GM18508 (cell line): Measurements from ENCODE around the gene ADAMTS2.

Source experiments
- ATAC-seq: cut with Tn5 transposase; IDR thresholded peaks from one replicate; pipeline ENCODE4 v1.9.1; 2021; ENCODE audit warnings: moderate number of reproducible peaks; ENCODE audit not compliant: insufficient read depth, unreplicated experiment

The ADAMTS2 gene

DNA sequence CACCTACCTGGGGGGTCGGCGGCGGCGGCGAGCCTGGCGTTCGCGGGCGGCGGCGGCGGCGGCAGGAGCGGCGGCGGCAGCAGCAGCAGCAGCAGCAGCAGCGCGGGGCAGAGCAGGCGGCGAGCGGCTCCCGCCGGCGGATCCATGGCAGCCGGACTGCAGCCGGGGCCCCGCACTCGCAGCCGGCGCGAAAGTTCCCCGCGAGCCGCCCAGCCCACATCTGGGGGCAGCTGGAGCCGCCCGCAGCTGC lies 153 bp downstream of the ADAMTS2 start:
- no peak for ATAC-seq

DNA sequence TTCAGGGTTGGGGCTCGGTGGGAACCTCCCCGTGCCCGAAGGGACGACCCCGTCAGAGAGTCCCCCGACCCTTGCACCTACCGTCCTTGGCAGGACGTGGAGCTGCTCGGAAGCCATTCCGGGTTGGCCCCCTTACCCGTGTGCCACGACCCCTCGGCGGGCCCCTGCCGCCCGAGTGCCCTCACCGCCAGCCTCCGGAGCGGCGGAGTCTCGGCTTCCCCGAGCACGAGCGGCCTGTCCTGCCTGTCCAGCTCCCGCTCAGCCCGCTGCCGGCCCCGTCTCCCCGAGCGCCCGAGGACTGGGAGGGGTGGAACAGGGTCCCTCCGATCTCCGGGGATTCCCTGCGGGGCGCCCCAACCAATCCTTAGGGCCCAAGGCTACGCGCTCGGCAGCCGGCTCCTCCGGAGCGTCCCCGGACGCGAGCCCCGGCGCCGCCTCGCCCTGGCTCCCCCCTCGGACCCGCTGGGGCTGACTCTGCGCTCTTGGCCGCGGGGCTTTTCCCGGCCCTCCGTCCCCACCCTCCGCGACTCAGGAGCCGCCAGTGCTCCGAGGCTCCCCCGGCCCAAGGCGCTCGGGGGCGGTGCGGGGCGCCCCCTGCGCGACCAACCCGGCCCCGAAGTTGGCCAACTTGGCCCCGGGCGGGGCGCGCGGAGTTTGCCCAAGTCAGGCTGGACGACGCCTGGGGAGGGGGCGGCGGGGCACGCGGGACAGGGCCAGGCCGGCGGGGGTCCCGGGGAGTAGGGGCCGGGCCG lies 654 bp downstream of the ADAMTS2 start:
- no peak for ATAC-seq

DNA sequence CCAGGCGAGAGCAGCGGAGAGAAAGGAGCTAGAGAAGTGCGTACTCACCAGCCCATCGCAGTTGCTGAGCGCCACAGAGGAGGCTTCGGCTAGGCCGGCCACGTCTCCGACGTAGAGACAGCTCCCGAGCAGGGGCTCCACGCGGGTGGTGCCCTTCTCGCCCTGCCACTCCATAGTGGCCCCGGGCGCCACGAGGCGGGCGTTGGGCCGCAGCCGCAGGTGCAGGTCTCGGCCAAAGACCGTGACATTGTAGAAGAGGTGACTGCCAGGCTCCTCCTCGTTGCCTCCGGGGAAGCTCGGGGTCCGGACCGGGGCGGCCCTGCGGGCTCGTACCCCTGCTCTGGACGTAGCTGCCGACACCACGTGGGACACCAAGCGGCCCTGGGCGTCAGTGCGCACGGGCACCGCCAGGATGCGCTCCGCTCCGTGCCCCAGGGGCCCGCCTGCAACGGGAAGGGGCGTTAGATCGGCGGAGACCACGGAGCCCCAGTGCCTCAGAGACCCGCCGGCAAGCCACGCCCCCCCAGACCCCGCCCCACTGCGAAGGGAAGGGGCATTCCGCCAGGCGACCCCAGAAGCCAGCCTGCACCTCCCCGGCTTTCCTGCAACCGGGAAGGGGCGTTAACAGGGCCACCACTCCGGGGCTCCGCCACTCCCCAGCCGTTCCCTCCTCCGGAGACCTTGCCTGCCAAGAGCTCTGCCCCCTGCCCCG lies 1.4 kb downstream of the ADAMTS2 start:
- no peak for ATAC-seq

DNA sequence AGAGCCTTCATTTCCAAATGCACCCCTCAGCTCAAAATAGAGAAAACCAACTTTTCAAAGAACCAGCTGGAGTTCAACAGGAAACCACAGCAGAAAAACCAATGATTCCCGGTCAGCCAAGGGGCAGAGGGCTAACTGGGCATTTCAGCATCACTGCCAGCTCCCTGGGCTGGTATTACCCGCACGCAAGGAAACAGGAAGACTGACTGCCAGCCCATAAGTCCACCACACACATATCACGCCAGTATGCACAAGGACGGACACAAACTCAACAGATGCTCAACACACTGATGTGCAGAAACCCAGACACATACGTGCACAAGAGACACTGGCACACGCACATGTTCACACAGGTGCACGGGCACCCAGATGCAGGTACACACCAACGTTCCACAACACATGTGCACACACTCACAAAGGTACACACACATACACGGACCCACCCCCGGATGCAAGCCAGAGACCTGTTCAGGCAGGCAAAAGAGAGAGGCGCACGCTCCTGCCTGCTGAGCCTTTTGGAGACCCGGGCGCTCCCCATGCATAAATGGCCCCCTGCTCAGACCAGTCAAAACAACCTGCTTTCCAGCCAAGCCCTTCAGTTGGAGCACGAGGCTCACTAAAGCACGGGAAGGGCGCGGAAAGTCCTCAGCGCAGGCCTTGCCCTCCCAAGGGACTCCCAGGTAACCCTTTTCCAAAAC lies 2.1 kb downstream of the ADAMTS2 start:
- no peak for ATAC-seq

DNA sequence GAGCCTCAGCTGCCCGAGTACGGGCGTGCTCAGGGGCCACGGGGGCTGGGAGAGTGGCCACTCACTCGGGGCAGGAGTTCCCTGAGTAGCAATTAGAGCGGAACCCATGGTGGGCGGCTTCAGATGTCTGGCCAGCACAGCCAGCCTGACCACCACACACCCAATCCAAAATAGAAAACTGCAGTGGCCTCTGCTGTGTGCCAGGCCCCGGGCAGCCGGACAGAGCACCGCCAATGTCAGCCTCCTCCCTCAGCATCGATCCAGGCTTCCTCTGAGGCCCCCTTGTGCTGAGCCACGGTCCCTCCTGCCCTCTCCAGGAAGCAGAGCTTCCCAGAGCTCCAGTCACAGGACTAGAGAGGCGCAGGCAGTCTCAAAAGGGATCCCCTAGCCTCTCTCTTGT lies 2.7 kb downstream of the ADAMTS2 start:
- ATAC-seq, result no peak

DNA sequence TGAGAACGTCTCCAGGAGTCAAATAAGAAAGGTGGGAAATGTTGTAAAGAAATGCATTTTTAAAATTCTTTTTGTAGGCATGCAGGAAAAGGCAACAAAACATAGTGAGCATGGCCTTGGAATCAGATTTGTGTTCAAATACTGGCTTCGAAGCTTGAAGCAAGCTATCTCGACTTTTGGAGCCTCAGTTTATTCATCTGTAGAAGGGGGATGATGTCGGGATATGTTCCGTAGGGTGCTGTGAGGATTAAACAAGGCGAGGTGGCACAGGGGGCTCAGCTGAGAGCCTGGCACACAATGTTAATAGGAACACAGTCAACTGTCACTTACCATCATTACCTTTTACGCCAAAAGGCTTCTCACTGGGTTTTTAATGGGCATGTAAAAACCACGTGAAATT lies 4.8 kb downstream of the ADAMTS2 start:
- no peak for ATAC-seq

DNA sequence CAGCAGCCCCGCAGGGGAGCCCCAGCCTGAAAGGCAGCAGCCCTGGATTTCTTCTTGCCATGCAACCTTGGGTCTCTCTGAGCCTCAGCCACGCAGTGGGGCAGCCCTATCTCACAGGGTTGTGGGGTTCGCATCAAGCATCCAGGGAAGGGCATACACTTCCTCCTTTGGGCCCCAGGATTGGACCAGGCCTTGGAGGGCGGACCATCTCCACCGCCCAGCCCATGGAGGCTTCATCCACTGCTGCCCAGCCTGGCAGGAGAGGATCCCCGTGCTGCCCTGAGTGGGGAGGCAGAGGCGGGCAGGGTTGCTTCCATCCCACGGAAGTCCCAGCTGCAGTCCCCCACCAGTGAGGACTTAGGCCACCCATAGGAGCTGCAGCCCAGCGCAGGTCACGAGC lies 5.3 kb downstream of the ADAMTS2 start:
- ATAC-seq, result no peak

DNA sequence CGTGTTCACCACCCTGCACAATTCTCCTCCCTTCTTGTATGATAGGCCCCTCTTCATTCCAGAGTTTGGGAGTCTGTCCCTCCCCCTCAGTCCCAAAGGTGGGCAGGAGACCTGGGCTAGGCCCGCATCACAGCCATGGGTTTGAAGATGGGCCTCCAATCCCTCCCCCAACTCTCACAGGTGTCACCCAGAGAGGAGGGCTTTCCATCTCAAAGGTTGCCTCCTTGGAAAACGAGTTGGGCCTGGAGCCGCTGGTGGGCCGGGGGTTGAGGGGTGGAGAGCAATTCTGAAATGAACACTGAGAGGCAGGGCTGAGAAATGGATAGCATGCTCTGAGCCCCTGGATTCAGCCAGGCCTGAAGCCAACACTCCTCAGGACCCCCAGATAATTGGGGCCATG lies 6.2 kb downstream of the ADAMTS2 start:
- no peak for ATAC-seq

DNA sequence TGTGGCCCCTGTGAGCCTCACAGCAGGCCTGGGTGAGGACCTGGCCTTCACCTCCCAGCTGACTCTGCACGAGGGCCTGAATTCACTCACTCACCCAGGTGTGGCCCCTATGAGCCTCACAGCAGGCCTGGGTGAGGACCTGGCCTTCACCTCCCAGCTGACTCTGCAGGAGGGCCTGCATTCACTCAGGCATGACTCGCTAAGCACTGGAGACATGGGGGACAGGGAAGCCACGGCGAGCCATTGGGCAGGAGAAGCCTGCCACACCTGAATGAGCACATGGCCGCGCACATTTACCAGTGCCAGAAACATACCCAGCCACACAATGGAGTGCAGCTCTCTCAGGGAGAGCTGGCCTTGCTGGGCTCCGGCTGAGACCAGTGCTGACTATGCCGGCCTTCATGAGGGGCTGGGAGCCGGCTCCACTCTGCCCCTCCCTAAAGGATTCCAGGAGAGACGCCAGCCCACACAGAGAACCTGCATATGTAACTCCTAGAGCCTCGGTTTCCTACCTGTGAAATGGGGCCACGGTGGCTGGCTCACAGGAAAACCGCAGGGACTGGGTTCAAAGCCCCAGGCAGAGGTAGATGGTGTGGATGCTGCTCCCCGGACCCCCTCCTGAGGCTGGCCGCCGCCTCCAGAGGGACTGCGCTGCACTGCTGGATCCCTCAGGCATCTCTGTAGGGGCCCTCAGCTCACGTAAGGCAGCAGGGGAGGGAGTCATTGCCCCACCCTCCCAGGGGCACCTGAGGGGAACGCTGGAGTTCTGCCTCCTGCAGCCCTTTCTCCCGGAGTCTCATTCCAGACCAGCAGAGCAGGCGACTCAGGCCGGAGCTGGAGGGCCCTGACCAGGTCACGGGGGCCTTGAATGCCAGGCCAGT lies 7.2 kb downstream of the ADAMTS2 start:
- ATAC-seq, result no peak

DNA sequence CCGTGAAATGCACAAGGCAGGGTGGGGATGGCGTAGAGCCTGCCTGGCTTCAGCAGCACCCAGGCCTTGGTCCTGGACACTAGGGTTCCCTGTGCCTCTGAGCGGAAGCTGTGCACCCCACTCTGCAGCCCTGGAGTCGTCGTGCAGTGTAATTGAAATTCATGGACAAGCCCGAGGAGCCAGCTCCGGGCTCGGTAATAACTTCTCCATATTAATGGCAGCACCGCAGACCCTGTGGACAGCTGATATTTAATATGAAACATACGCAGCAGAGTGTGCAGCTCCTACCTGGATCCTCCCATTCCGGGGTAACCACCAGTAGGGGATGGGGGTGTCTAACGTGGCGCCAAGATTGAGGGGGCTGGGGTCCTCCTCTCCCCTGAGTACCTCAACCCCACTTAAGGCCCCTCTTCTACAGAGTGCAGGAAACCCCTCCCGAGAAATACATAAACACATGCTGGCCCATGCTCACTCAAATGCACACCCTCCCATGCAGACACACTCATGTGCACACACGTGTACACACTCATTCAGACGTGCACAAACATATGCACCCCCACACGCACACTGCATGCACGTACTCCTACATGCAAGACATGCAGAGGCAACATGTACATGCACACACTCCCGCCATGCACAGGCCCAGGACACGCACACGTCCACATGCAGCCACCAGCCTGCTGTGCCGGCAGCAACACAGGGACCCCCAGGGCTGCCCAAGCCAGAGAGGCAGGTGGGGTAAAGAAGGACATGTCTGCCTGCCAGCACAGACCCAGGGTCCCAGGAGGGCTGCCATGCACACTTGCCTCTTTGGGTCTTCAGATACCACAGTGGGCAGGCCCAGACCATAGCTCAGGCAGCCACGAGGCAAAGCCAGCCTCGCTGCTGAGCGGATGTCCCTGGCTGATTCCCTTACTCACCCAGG lies 8.1 kb downstream of the ADAMTS2 start:
- no peak for ATAC-seq

DNA sequence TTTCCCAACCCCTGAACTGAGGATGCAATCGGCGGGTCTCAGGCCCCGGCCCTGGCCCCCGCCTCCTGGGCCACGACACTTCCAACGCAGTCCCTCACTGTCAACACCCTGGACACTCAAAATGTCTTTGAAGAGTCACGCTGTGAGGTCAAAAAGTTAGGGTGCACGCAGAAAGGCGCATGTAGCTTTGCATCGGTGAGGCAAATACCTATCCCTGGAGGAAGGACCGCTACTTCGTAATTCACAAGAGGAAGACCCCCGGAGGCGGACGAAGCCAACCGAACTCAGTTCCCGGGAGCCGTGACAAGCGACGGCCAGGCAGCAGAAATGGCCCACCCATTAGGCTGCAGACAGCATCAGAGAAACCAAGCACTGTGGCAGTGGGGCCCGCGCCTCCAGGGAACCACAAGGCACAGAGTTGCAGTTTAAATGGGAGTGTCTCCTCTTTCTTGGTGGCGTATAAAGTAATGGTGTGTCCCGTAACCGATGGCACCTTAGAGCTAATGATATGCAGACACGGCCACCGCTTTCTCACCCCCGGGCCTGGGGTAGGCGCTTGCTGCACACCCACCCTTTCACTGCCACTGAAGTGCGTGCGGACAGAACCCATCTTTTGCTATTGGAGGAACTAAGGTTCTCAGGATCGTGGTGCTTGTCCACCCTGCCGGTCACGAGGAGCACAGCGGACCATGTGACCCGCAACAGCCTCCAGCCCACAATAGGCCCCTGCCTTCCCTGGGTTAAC lies 9.0 kb downstream of the ADAMTS2 start:
- ATAC-seq, result no peak

DNA sequence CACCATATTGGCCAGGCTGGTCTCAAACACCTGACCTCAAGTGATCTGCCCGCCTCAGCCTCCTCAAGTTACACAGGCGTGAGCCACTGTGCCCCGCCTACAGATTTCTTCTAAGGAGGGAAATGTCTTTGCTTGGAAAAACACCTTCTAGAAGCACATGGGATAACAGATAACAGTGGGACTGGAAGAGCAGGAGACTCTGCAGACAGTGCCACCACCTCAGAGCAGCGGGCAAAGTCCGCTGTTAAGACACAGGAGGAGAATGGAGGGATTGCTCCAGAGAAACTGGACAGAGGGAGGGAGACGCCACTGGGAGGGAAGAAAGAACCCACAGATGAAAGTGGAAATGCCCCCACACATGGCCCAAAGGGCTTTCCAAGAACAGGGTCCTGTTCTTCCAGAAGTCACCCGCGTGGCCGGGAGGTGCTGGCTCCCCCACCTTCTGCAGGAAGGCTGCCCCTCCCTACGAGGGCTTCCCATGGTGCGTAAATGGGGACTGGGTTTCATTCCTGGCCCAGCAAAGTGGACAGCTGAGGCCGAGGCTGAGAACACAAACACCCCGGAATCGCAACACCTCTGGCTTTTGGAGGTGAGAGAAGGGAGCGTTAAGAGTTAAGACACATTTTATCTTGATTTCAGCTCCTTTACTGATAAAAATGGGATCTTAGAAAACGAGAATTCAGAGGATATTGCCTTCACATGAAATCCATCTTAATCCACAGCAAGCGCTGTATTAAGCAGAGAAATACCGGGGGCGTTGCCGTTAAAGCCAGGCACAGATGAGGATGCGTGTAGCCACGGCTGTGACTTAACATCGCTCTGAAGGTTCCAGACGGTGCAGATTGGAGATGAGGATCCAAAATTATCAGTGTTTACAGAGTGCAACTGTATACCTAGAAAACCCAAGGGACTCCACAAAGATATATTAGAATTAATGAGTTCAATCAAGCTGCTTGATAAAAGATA lies 11.2 kb downstream of the ADAMTS2 start:
- no peak for ATAC-seq

DNA sequence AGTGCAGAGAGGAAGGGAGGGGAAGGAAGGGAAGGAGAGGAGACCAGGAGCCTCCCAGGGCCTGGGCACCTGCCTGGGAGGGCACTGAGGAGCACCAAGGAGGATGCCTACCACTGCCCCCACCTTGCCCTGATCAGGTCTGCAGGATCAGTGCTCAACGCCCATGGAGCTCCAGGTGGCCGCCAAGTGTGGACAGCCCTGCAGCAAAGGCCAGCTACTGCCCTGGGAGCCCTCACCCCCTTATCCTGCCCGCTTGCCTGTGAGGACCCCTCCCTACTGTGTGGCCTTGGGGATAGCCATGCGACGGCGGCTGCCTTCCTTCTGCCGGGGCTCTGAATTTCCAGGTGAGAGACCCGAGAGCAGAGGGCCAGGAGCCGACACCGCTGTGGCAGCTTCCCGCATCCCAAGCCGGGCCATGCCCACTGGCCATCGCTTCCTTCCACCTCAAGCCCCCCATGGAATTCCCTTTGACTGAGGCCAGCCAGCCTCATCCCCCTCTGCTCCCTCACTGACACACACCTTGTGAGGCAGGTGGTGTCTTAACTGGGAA lies 12.4 kb downstream of the ADAMTS2 start:
- ATAC-seq, result no peak

DNA sequence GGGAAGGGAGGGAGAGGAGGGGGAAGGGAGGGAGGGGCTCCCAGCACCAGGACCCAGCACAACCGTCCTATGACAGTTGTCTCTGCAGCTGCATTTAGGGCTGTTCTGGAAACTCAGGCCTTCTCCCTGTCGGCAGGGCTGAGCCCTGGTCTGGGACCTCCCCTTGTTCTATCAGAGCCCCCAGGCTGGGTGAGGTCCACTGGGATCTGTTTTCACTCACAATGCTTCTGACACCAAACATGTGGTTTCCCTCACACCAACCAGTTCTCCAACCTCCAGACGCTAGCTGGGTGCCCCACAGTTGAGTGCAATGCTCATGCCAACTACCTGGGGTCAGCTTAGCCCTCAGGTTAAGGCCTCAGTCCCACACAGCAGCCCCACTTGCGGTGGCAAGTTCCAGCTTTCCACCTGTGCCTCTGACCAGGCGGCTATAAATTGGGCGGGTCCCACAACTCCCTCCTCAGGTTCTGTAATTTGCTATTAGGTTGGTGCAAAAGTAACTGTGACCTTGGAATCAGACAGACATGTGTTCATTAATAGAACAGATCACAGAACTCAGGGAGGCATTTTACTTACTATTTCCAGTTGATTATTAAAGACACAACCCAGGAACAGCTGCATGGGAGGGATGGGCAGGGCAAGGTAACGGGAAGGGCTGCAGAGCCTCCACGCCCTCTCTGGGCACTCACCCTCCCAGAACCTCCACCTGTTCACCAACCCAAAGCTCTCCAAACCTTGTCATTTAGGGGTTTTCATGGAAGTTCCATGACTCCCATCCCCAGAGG lies 13.5 kb downstream of the ADAMTS2 start:
- no peak for ATAC-seq

DNA sequence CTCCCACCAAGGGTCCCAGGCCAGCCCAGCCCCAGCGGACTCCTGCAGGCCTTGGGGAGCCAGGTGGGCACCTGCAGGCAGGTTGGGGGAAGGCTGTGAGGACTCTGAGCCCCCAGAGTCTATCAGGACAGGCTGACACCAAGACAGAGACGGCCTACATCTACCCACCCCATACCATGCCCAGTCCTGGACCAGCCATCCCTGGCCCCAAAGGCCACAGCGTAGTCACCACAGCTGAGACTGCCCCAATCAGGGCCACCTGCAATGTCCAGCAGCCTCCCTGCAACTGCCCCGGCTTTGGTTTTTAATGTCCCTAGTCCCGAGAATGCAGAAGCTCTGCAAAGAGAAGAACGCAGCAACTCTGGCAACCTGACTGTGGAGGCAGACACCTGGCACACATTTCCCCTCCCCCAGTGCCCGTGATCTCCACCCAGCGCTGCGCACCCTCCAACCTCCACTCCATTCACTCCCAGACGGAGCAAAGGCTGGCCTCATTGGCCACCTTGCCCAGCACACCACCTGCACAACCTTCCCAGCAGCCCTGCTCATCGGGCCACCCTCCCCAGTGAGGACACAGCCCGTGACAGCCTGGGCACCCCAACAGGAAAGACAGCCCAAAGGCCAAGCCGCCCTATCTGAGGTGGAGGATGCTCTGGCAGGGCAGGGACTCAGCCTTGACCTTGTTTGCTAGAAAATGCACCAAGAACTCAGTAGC lies 14.9 kb downstream of the ADAMTS2 start:
- ATAC-seq, result no peak

DNA sequence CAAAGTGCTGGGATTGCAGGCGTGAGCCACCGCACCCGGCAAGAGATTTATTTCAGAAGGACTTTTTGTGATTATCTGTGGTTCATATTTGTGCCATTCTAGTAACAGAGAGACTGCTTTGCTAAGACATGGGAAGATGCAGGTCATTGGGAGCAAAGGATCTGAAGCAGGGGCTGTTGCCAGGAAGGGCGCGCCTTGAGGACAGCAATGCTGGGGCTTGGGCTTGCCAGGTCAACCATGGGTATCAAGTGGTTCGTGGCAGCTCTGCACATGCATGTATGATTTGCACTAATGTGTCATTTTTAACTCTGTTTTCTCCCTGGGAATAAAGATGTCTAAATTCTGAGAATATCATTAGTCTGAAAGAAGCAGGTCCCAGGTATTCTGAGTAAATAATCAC lies 17.0 kb downstream of the ADAMTS2 start:
- no peak for ATAC-seq
